PC-9 (cell line): ENCODE data around the gene ABTB2. TPM values are rescaled to one million over a fixed set of nuclear protein-coding genes. Genes with fewer than 3 reads are reported as not detected.
A peak's percentile ranks its signal among the peaks of the same experiment; 100 is the strongest.

ENCODE experiments used
- BruUV-seq: library from RNA; stranded (reverse); fragments of 400-500 nt; replicated peaks from 2 replicates; lab custom pipeline; 2021; lab: Mats Ljungman, UMichigan
- CTCF ChIA-PET: fragments of 300-600 bp; sonication (Branson Sonifier 250); formaldehyde crosslinking; loops from one replicate; lab custom pipeline; 2022; ENCODE audit warnings: antibody characterized with exemption; lab: Charles Lee
- POLR2A ChIA-PET: fragments of 300-600 bp; sonication (Branson Sonifier 250); formaldehyde crosslinking; loops from one replicate; lab custom pipeline; 2022; ENCODE audit warnings: antibody characterized with exemption; ENCODE audit not compliant: unreplicated experiment; lab: Charles Lee
- DNase-seq, 2 experiments: peaks; one replicate each; pipeline versions ENCODE4 v3.0.0 to v3.0.0-alpha.2; 2015 to 2022; ENCODE audit warnings: mixed read lengths in 1 of 2
- H2AFZ ChIP-seq: fragments of 200-600 bp; sonication (generic); 2 replicates; pipeline ENCODE4 v1.8.1; 2017; ENCODE audit warnings: antibody characterized with exemption
- H3F3A ChIP-seq: fragments of 200-600 bp; sonication (generic); 2 replicates; pipeline ENCODE4 v1.8.1; 2017; ENCODE audit warnings: antibody characterized with exemption, mild to moderate bottlenecking, low read depth; ENCODE audit not compliant: insufficient read depth
- H3K27ac ChIP-seq: fragments of 200-600 bp; sonication (generic); 2 replicates; pipeline ENCODE4 v1.6.1; 2016; ENCODE audit warnings: mixed run types
- H3K27me3 ChIP-seq: fragments of 200-600 bp; sonication (generic); 2 replicates; pipeline ENCODE4 v1.6.1; 2016; ENCODE audit warnings: low read depth, mixed run types; ENCODE audit not compliant: insufficient read depth
- H3K36me3 ChIP-seq: fragments of 200-600 bp; sonication (generic); 2 replicates; pipeline ENCODE4 v1.6.1; 2016; ENCODE audit warnings: low read depth, mixed run types
- H3K4me1 ChIP-seq: fragments of 200-600 bp; sonication (generic); replicated peaks from 2 replicates; pipeline ENCODE4 v1.6.1; 2016; ENCODE audit warnings: mixed run types; ENCODE audit not compliant: insufficient read depth
- H3K4me2 ChIP-seq: fragments of 200-600 bp; sonication (generic); 2 replicates; pipeline ENCODE4 v1.6.1; 2017; ENCODE audit warnings: mixed run types
- H3K4me3 ChIP-seq: fragments of 200-600 bp; sonication (generic); 2 replicates; pipeline ENCODE4 v1.6.1; 2016; ENCODE audit warnings: mixed run types
- H3K79me2 ChIP-seq: fragments of 200-600 bp; sonication (generic); 2 replicates; pipeline ENCODE4 v1.6.1; 2017; ENCODE audit warnings: low read depth, mixed run types
- H3K9me2 ChIP-seq: fragments of 200-600 bp; sonication (generic); 2 replicates; pipeline ENCODE4 v1.8.1; 2017; ENCODE audit warnings: mild to moderate bottlenecking; ENCODE audit not compliant: insufficient read depth
- H3K9me3 ChIP-seq: fragments of 200-600 bp; sonication (generic); 2 replicates; pipeline ENCODE4 v1.8.1; 2016; ENCODE audit warnings: low read depth; ENCODE audit not compliant: insufficient read depth
- H4K20me1 ChIP-seq: fragments of 200-600 bp; sonication (generic); 2 replicates; pipeline ENCODE4 v1.8.1; 2017; ENCODE audit not compliant: insufficient read depth
- CTCF ChIP-seq: fragments of 200-600 bp; sonication (generic); conservative IDR thresholded peaks from 2 replicates; pipeline ENCODE4 v1.6.1; 2017; ENCODE audit warnings: mixed run types, antibody characterized with exemption, mild to moderate bottlenecking, moderate library complexity
- EZH2 ChIP-seq: fragments of 200-600 bp; sonication (generic); IDR thresholded peaks from 2 replicates; pipeline ENCODE4 v1.8.0; 2017; ENCODE audit warnings: antibody characterized with exemption, low read depth
- intact Hi-C: fragments of 100-400 bp; cut with micrococcal nuclease; formaldehyde crosslinking; loops from one replicate; pipeline ENCODE4 v1.10.0; 2022; ENCODE audit not compliant: unreplicated experiment
- total RNA-seq: library from RNA; stranded (reverse); gene quantifications from 2 replicates; pipeline ENCODE4 v1.2.3, GENCODE V29; 2021

ABTB2 gene
- total RNA-seq, 1 experiment from 2014 or later: 12.9 TPM

GRCh38 chr11:34314176-34314575 lies 43.6 kb downstream of the ABTB2 start:
- ChIA-PET CTCF (no interaction called here), POLR2A (no interaction called here)
- Histone ChIP-seq H4K20me1 (peaks cover 3% of the 10 kb centered on the region; the same call in 1 of the 2 replicates), H3K4me2 (no peak overlapping the region), H3K4me1 (peaks cover 38% of the 10 kb centered on the region), H3K9me2 (no peaks in the 10 kb centered on the region), H3K36me3 (no peaks in the 10 kb centered on the region), H3K27ac (no peak overlapping the region), H2AFZ (no peak overlapping the region), H3F3A (peaks cover 30% of the 10 kb centered on the region), H3K9me3 (no peaks in the 10 kb centered on the region), H3K27me3 (no peaks in the 10 kb centered on the region), H3K79me2 (peaks cover 94% of the 10 kb centered on the region), H3K4me3 (no peak overlapping the region)
- BruUV-seq: no TSS peak
- TF ChIP-seq CTCF: no peak
- intact Hi-C loops: no loop called here
- DNase-seq: no peak

GRCh38 chr11:34313099-34313517 lies 44.7 kb downstream of the ABTB2 start:
- CTCF ChIA-PET: interaction anchor here (0.6 kb wide), 1 partner anchor 34 kb away, joined by 3 read pairs; no protein-coding TSS in a partner anchor
- Histone ChIP-seq H3K4me3 (no peak overlapping the region), H3K27ac (no peak overlapping the region)

DNA sequence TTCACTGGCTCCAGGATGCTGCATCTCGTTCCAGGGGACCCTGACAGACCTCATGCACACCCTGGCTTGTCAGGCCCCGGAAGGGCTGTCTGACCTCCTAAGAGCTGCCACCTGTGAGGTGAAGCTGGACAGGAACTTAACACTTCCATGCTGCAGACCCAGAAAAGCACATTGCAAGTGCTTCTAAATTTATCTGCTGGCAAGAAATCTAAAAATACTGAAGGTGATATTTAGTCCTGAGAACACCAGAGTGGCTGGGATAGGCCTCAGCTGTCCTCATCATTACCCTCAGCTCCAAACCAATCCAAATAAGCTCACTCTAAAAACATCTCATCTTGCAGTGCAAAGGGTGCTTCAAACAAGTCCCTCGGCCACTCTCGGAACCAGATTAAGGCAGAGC lies 46.7 kb downstream of the ABTB2 start:
- Histone ChIP-seq H4K20me1 (peaks cover 3% of the 10 kb centered on the region; the same call in 1 of the 2 replicates), H3K9me3 (no peaks in the 10 kb centered on the region), H3K27ac (no peak overlapping the region), H3K9me2 (no peaks in the 10 kb centered on the region), H3K4me3 (no peak overlapping the region), H3K36me3 (no peaks in the 10 kb centered on the region), H3F3A (peaks cover 40% of the 10 kb centered on the region), H3K27me3 (no peaks in the 10 kb centered on the region), H3K4me1 (peaks cover 55% of the 10 kb centered on the region), H2AFZ (no peak overlapping the region), H3K4me2 (no peak overlapping the region), H3K79me2 (peaks cover 93% of the 10 kb centered on the region)
- POLR2A ChIA-PET: no interaction called here
- DNase-seq: no peak
- CTCF ChIA-PET: interaction anchor here (1.1 kb wide), 1 partner anchor 340 kb away, joined by 4 read pairs; no protein-coding TSS in a partner anchor
- no TSS peak for BruUV-seq
- intact Hi-C loops: no loop called here
- TF ChIP-seq CTCF: no peak
- no peak for TF ChIP-seq EZH2

More at GRCh38 chr11:34313099-34313517, 44.7 kb downstream of the ABTB2 start:
- POLR2A ChIA-PET: interaction anchor here (0.6 kb wide), 1 partner anchor 225 kb away, joined by 5 read pairs; no protein-coding TSS in a partner anchor
- TF ChIP-seq CTCF: no peak
- no peak for TF ChIP-seq EZH2
- H3K36me3 ChIP-seq: no peaks in the 10 kb centered on the region
- intact Hi-C loops: no loop called here
- DNase-seq: peak in 1 of 2 experiments; percentile 49
- no peak overlapping the region for H2AFZ ChIP-seq
- H3K9me2 ChIP-seq: no peaks in the 10 kb centered on the region
- peaks cover 3% of the 10 kb centered on the region; the same call in 1 of the 2 replicates for H4K20me1 ChIP-seq
- H3K9me3 ChIP-seq: no peaks in the 10 kb centered on the region
- BruUV-seq: no TSS peak
- peaks cover 30% of the 10 kb centered on the region for H3F3A ChIP-seq
- H3K4me1 ChIP-seq: peaks cover 38% of the 10 kb centered on the region
- no peaks in the 10 kb centered on the region for H3K27me3 ChIP-seq
- H3K79me2 ChIP-seq: peaks cover 94% of the 10 kb centered on the region
- no peak overlapping the region for H3K4me2 ChIP-seq
